Uterus (tissue), 2 donors: Measurements from ENCODE around the gene DNM2.

Experiments
- CTCF ChIP-seq, 4 experiments: fragments of 200-600 bp in 2 of 4; fragments of 450-650 bp in 2 of 4; sonication (generic) in 2 of 4; IDR thresholded peaks; one replicate each; pipeline ENCODE4 v1.5.1; 2016 to 2019; ENCODE audit warnings: antibody characterized with exemption in 4 of 4, mild to moderate bottlenecking in 2 of 4, moderate library complexity in 1 of 4
- POLR2A ChIP-seq, 2 donors: fragments of 450-650 bp; IDR thresholded peaks; one replicate each; pipeline ENCODE4 v1.6.1; 2016; ENCODE audit warnings: antibody characterized with exemption in 2 of 2, mild to moderate bottlenecking in 1 of 2, moderate library complexity in 1 of 2

GRCh38 chr19:10866495-10866894 is 148.6 kb downstream of the DNM2 start:
- no peak for TF ChIP-seq POLR2A (IDR thresholded peaks at IDR 0.05)
- TF ChIP-seq CTCF (IDR thresholded peaks at IDR 0.05), result no peak
